Thoracic aorta (tissue), 2 donors: ENCODE measurements around the gene GALNT4. TPM values are rescaled to one million over a fixed set of nuclear protein-coding genes. Genes with fewer than 3 reads are reported as not detected.

ENCODE experiments used
- ATAC-seq: fragments of 150-250 bp; one replicate; pipeline ENCODE4 v1.8.0; 2017; ENCODE audit warnings: low read depth; ENCODE audit not compliant: insufficient number of reproducible peaks, low FRiP score
- DNase-seq: peaks from one replicate; pipeline ENCODE4 v3.0.0-alpha.2; 2020; ENCODE audit warnings: low spot score
- H3K27ac ChIP-seq, 2 donors: fragments of 200-600 bp; sonication (generic); 1 replicate in 1 of 2; 2 replicates in 1 of 2; pipeline ENCODE4 v1.5.1; 2016; ENCODE audit warnings: mild to moderate bottlenecking in 2 of 2, moderate library complexity in 2 of 2
- H3K27me3 ChIP-seq: fragments of 200-600 bp; sonication (generic); replicated peaks from 2 replicates; pipeline ENCODE4 v1.6.0; 2016; ENCODE audit warnings: mild to moderate bottlenecking; ENCODE audit not compliant: insufficient read depth
- H3K36me3 ChIP-seq: fragments of 200-600 bp; sonication (generic); one replicate; pipeline ENCODE4 v1.5.1; 2016
- H3K4me1 ChIP-seq, 2 donors: fragments of 200-600 bp; sonication (generic); 1 replicate in 1 of 2; 2 replicates in 1 of 2; pipeline versions ENCODE4 v1.5.1 to v1.6.0; 2016; ENCODE audit warnings: low read depth in 2 of 2, mild to moderate bottlenecking in 1 of 2; ENCODE audit not compliant: control insufficient read depth in 1 of 2
- H3K4me3 ChIP-seq: fragments of 200-600 bp; sonication (generic); 2 replicates; pipeline ENCODE4 v1.5.1; 2016; ENCODE audit warnings: mild to moderate bottlenecking
- H3K9me3 ChIP-seq: fragments of 200-600 bp; sonication (generic); 2 replicates; pipeline ENCODE4 v1.5.1; 2016
- CTCF ChIP-seq: fragments of 200-600 bp; sonication (generic); IDR thresholded peaks from one replicate; pipeline ENCODE4 v1.5.1; 2019; ENCODE audit warnings: antibody characterized with exemption
- total RNA-seq, 2 donors: library from RNA; depleted of rRNA; stranded (reverse); fragments of >200 nt; gene quantifications; one replicate each; pipeline versions ENCODE4 v1.1.0 to v1.2.3, GENCODE V29; 2016

GALNT4 gene
- total RNA-seq, 2 donors from 2014 or later = 6.9 to 14.3 TPM

- no peak for TF ChIP-seq CTCF
- Histone ChIP-seq H3K9me3 (no peaks in the 10 kb centered on the region), H3K27ac (no peak overlapping the region), H3K4me1 (peaks cover 0 to 19% of the 10 kb centered on the region in 2 donors), H3K27me3 (no peaks in the 10 kb centered on the region), H3K36me3 (no peaks in the 10 kb centered on the region), H3K4me3 (no peak overlapping the region)
- no peak for DNase-seq
- ATAC-seq = no peak
Observed at GRCh38 chr12:89544022-89544421, 19.4 kb upstream of the GALNT4 start.

- TF ChIP-seq CTCF = peak; percentile 74
- H3K27ac ChIP-seq = no peak overlapping the region
- ATAC-seq (peak; percentile 48), DNase-seq (no peak)
- no peak overlapping the region for H3K4me3 ChIP-seq
- H3K4me1 ChIP-seq = peaks cover 0 to 19% of the 10 kb centered on the region in 2 donors
- no peaks in the 10 kb centered on the region for H3K27me3 ChIP-seq
- no peaks in the 10 kb centered on the region for H3K9me3 ChIP-seq
- no peaks in the 10 kb centered on the region for H3K36me3 ChIP-seq
Observed at GRCh38 chr12:89542912-89543592, 18.5 kb upstream of the GALNT4 start.

- no peaks in the 10 kb centered on the region for H3K36me3 ChIP-seq
- TF ChIP-seq CTCF = no peak
- H3K27me3 ChIP-seq = no peaks in the 10 kb centered on the region
- DNase-seq = no peak
- peaks cover 0 to 19% of the 10 kb centered on the region in 2 donors for H3K4me1 ChIP-seq
- no peak overlapping the region for H3K27ac ChIP-seq
- no peak overlapping the region for H3K4me3 ChIP-seq
- no peaks in the 10 kb centered on the region for H3K9me3 ChIP-seq
- no peak for ATAC-seq
Observed at GRCh38 chr12:89542236-89542635, 17.6 kb upstream of the GALNT4 start.

GRCh38 chr12:89540586-89540985 is 16.0 kb upstream of the GALNT4 start:
- Histone ChIP-seq H3K4me1 (peaks cover 0 to 19% of the 10 kb centered on the region in 2 donors), H3K27ac (no peak overlapping the region), H3K27me3 (no peaks in the 10 kb centered on the region), H3K36me3 (no peaks in the 10 kb centered on the region), H3K4me3 (no peak overlapping the region), H3K9me3 (no peaks in the 10 kb centered on the region)
- DNase-seq (no peak), ATAC-seq (no peak)
- TF ChIP-seq CTCF = no peak

- no peaks in the 10 kb centered on the region for H3K27me3 ChIP-seq
- DNase-seq (no peak), ATAC-seq (no peak)
- no peak for TF ChIP-seq CTCF
- no peaks in the 10 kb centered on the region for H3K36me3 ChIP-seq
- H3K4me3 ChIP-seq = no peak overlapping the region
- H3K9me3 ChIP-seq = no peaks in the 10 kb centered on the region
- no peak overlapping the region for H3K27ac ChIP-seq
- peaks cover 0 to 12% of the 10 kb centered on the region in 2 donors for H3K4me1 ChIP-seq
Observed at GRCh38 chr12:89539426-89540223, 15.0 kb upstream of the GALNT4 start.
